SK-N-SH treated with all-trans-retinoic acid at 6 μM for 48 hours (cell line): ENCODE data around the gene RSF1.

Experiments
- ATAC-seq: fragments of 200-7000 bp; cut with Tn5 transposase; 3 replicates; pipeline ENCODE4 v1.9.1; 2020; ENCODE audit warnings: mild to moderate bottlenecking, moderate library complexity
- ARNTL ChIP-seq: fragments of 450-650 bp; formaldehyde crosslinking; IDR thresholded peaks from 2 replicates; pipeline ENCODE4 v1.5.0; 2020; ENCODE audit warnings: low read depth, mild to moderate bottlenecking, moderate library complexity, borderline replicate concordance
- BACH2 ChIP-seq: fragments of 250-450 bp; sonication (Bioruptor Pico); IDR thresholded peaks from 2 replicates; pipeline ENCODE4 v1.9.0; 2021; ENCODE audit warnings: mild to moderate bottlenecking, borderline replicate concordance
- CREB5 ChIP-seq: fragments of 250-450 bp; sonication (Bioruptor Pico); IDR thresholded peaks from 2 replicates; pipeline ENCODE4 v1.5.1; 2020; ENCODE audit warnings: low read depth, mild to moderate bottlenecking, moderate library complexity
- CSDC2 ChIP-seq: fragments of 250-450 bp; sonication (Bioruptor Pico); IDR thresholded peaks from 2 replicates; pipeline ENCODE4 v1.5.0; 2020; ENCODE audit warnings: mild to moderate bottlenecking, moderate library complexity
- CSRNP3 ChIP-seq: fragments of 250-450 bp; sonication (Bioruptor Pico); IDR thresholded peaks from 2 replicates; pipeline ENCODE4 v1.5.1; 2021; ENCODE audit warnings: mild to moderate bottlenecking, moderate library complexity
- ESRRG ChIP-seq: fragments of 250-450 bp; sonication (Bioruptor Pico); IDR thresholded peaks from 2 replicates; pipeline ENCODE4 v1.6.1; 2021; ENCODE audit warnings: mild to moderate bottlenecking
- GLIS3 ChIP-seq: fragments of 250-450 bp; sonication (Bioruptor Pico); IDR thresholded peaks from 2 replicates; pipeline ENCODE4 v1.5.0; 2020; ENCODE audit warnings: mild to moderate bottlenecking, moderate library complexity
- OSR1 ChIP-seq: fragments of 250-450 bp; sonication (Bioruptor Pico); IDR thresholded peaks from 2 replicates; pipeline ENCODE4 v1.8.0; 2022; ENCODE audit warnings: moderate library complexity, mild to moderate bottlenecking, inconsistent platforms
- POU6F1 ChIP-seq: fragments of 250-450 bp; sonication (Bioruptor Pico); IDR thresholded peaks from 2 replicates; pipeline ENCODE4 v1.8.0; 2021; ENCODE audit warnings: low read depth, mild to moderate bottlenecking, moderate library complexity, borderline replicate concordance
- PPARA ChIP-seq: fragments of 250-450 bp; sonication (Bioruptor Pico); IDR thresholded peaks from 2 replicates; pipeline ENCODE4 v1.5.0; 2020; ENCODE audit warnings: mild to moderate bottlenecking, borderline replicate concordance
- RARB ChIP-seq: fragments of 250-450 bp; sonication (Bioruptor Pico); IDR thresholded peaks from 2 replicates; pipeline ENCODE4 v1.8.0; 2021; ENCODE audit warnings: mild to moderate bottlenecking, moderate library complexity
- SNAI2 ChIP-seq: fragments of 250-450 bp; sonication (Bioruptor Pico); IDR thresholded peaks from 2 replicates; pipeline ENCODE4 v1.5.0; 2020; ENCODE audit warnings: mild to moderate bottlenecking, moderate library complexity
- TCF4 ChIP-seq: fragments of 250-450 bp; sonication (Bioruptor Pico); IDR thresholded peaks from 2 replicates; pipeline ENCODE4 v1.8.0; 2021; ENCODE audit warnings: mild to moderate bottlenecking, moderate library complexity, borderline replicate concordance
- TOX ChIP-seq: fragments of 250-450 bp; sonication (Bioruptor Pico); IDR thresholded peaks from 2 replicates; pipeline ENCODE4 v1.8.0; 2021; ENCODE audit warnings: mild to moderate bottlenecking, moderate library complexity, borderline replicate concordance
- TSHZ2 ChIP-seq: fragments of 250-450 bp; sonication (Bioruptor Pico); IDR thresholded peaks from 2 replicates; pipeline ENCODE4 v1.5.0; 2020; ENCODE audit warnings: mild to moderate bottlenecking, moderate library complexity
- ZC3H10 ChIP-seq: fragments of 250-450 bp; sonication (Bioruptor Pico); IDR thresholded peaks from 2 replicates; pipeline ENCODE4 v1.5.1; 2021; ENCODE audit warnings: mild to moderate bottlenecking, moderate library complexity
- ZFP3 ChIP-seq: fragments of 250-450 bp; sonication (Bioruptor Pico); IDR thresholded peaks from 2 replicates; pipeline ENCODE4 v1.5.0; 2020; ENCODE audit warnings: mild to moderate bottlenecking, moderate library complexity
- ZNF565 ChIP-seq: fragments of 450-650 bp; formaldehyde crosslinking; conservative IDR thresholded peaks from 2 replicates; pipeline ENCODE4 v1.5.0; 2020; ENCODE audit warnings: low read depth, mild to moderate bottlenecking, moderate library complexity
- ZNF70 ChIP-seq: fragments of 450-650 bp; formaldehyde crosslinking; IDR thresholded peaks from 2 replicates; pipeline ENCODE4 v1.5.0; 2020; ENCODE audit warnings: mild to moderate bottlenecking, moderate library complexity
- ZNF8 ChIP-seq: fragments of 450-650 bp; formaldehyde crosslinking; IDR thresholded peaks from 2 replicates; pipeline ENCODE4 v1.5.0; 2020; ENCODE audit warnings: mild to moderate bottlenecking, moderate library complexity

RSF1 gene

GRCh38 chr11:77728203-77728786 is 92.2 kb downstream of the RSF1 start:
- no peak for TF ChIP-seq RARB (CRISPR knock-in tag)
- no peak for TF ChIP-seq ZC3H10 (CRISPR knock-in tag)
- no peak for TF ChIP-seq TOX (CRISPR knock-in tag)
- no peak for TF ChIP-seq TSHZ2 (CRISPR knock-in tag)
- TF ChIP-seq TCF4 (CRISPR knock-in tag), result no peak
- no peak for ATAC-seq

GRCh38 chr11:77726524-77726923 is 94.0 kb downstream of the RSF1 start:
- TF ChIP-seq TOX (CRISPR knock-in tag) (no peak), ZNF565 (CRISPR knock-in tag) (no peak), CREB5 (no peak), ZC3H10 (CRISPR knock-in tag) (no peak), ZNF70 (CRISPR knock-in tag) (no peak), GLIS3 (CRISPR knock-in tag) (no peak), SNAI2 (CRISPR knock-in tag) (no peak), RARB (CRISPR knock-in tag) (no peak), POU6F1 (CRISPR knock-in tag) (no peak), TCF4 (CRISPR knock-in tag) (no peak), CSRNP3 (CRISPR knock-in tag) (no peak), ZFP3 (CRISPR knock-in tag) (no peak), ZNF8 (CRISPR knock-in tag) (no peak), OSR1 (CRISPR knock-in tag) (no peak), ARNTL (CRISPR knock-in tag) (no peak)
- no peak for ATAC-seq

- no peak for ATAC-seq
- TF ChIP-seq CREB5 (no peak), ZNF565 (CRISPR knock-in tag) (no peak), ZFP3 (CRISPR knock-in tag) (no peak), TOX (CRISPR knock-in tag) (no peak), TSHZ2 (CRISPR knock-in tag) (no peak), SNAI2 (CRISPR knock-in tag) (no peak), ARNTL (CRISPR knock-in tag) (no peak), BACH2 (no peak), CSDC2 (CRISPR knock-in tag) (no peak), ESRRG (no peak), GLIS3 (CRISPR knock-in tag) (no peak), POU6F1 (CRISPR knock-in tag) (no peak), PPARA (CRISPR knock-in tag) (no peak), ZNF8 (CRISPR knock-in tag) (no peak), OSR1 (CRISPR knock-in tag) (no peak), ZNF70 (CRISPR knock-in tag) (no peak)
These were observed 95.1 kb downstream of the RSF1 start for GRCh38 chr11:77725433-77725832.
